HFF-Myc (cell line): ENCODE data around the gene RPL7L1.

Source experiments
- DNase-seq: peaks from one replicate; pipeline ENCODE4 v3.0.0-alpha.2; 2011; ENCODE audit warnings: low read depth; ENCODE audit errors: extremely low read depth
- H3K4me3 ChIP-seq: replicated peaks from 2 replicates; pipeline ENCODE4 v1.5.1; 2011; ENCODE audit warnings: low read depth, mild to moderate bottlenecking, control low read depth, low read length
- CTCF ChIP-seq: IDR thresholded peaks from 2 replicates; pipeline ENCODE4 v1.5.1; 2012; ENCODE audit warnings: mild to moderate bottlenecking, low read depth, low read length, control low read depth; ENCODE audit errors: missing control alignments

RPL7L1 gene

GRCh38 chr6:42848700-42849099 is 30.7 kb upstream of the RPL7L1 start:
- no peak for DNase-seq
- no peak for TF ChIP-seq CTCF
- H3K4me3 ChIP-seq: no peak overlapping the region

- no peak overlapping the region for H3K4me3 ChIP-seq
- TF ChIP-seq CTCF: no peak
- DNase-seq: no peak
Observed at GRCh38 chr6:42851599-42851998, 27.8 kb upstream of the RPL7L1 start.

GRCh38 chr6:42860036-42860435 is 19.4 kb upstream of the RPL7L1 start:
- H3K4me3 ChIP-seq: no peak overlapping the region
- DNase-seq: no peak
- TF ChIP-seq CTCF: no peak

- DNase-seq: no peak
- no peak for TF ChIP-seq CTCF
- H3K4me3 ChIP-seq: no peak overlapping the region
Observed at GRCh38 chr6:42860481-42860880, 18.9 kb upstream of the RPL7L1 start.

- DNase-seq: no peak
- H3K4me3 ChIP-seq: no peak overlapping the region
- TF ChIP-seq CTCF: no peak
Observed at GRCh38 chr6:42864602-42865001, 14.8 kb upstream of the RPL7L1 start.

GRCh38 chr6:42870145-42870936 is 9.1 kb upstream of the RPL7L1 start:
- no peak for DNase-seq
- no peak for TF ChIP-seq CTCF
- H3K4me3 ChIP-seq: no peak overlapping the region

- no peak for TF ChIP-seq CTCF
- no peak overlapping the region for H3K4me3 ChIP-seq
- no peak for DNase-seq
Observed at GRCh38 chr6:42871711-42872110, 7.7 kb upstream of the RPL7L1 start.
